GM19468 (cell line): ENCODE data around the gene PIGN.
"Not testable (repeated sequence)": the region's sequence is repeated elsewhere in the genome, so short reads cannot be mapped to it uniquely, and the experiment has no call there.

ENCODE experiments used
- ATAC-seq: cut with Tn5 transposase; IDR thresholded peaks from one replicate; pipeline ENCODE4 v1.9.1; 2021; ENCODE audit warnings: mild to moderate bottlenecking, moderate library complexity, moderate number of reproducible peaks; ENCODE audit not compliant: unreplicated experiment; ENCODE audit errors: extremely low read depth

Gene PIGN

DNA sequence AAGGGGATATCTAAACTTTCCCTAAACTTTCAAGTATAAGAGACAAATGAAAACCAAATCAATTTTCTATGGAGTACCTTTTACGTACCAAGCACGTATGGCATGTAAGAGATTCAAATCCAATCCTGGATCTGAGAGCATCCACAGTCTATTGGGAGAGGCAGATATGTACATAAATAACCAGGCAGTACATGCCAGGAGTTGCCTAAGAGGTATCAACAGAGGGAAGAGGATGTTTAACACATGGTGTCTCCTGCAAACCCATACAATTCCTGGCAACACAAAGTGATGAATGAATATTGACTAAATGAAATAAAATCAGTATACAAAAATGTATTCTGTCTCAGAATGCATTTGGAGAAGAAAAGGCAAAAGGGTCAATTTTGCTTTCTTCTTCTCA lies 116.6 kb downstream of the PIGN start:
- ATAC-seq = no peak

DNA sequence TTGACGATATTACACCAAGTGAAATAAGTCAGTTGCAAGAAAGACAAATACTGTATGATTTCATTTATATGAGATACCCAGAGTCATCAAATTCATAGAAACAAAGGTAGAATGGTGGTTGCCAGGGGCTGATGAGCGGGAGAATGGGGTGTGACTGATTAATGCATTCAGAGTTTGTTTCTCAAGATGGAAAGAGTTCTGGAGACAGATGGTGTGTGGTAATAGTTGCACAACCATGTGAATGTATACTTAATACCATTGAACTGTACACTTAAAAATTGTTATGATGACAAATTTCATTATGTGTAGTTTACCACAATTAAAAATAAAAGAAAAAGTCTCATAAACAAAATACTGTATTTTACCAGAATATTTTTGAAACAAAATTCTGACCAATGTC lies 117.3 kb downstream of the PIGN start:
- no peak for ATAC-seq

DNA sequence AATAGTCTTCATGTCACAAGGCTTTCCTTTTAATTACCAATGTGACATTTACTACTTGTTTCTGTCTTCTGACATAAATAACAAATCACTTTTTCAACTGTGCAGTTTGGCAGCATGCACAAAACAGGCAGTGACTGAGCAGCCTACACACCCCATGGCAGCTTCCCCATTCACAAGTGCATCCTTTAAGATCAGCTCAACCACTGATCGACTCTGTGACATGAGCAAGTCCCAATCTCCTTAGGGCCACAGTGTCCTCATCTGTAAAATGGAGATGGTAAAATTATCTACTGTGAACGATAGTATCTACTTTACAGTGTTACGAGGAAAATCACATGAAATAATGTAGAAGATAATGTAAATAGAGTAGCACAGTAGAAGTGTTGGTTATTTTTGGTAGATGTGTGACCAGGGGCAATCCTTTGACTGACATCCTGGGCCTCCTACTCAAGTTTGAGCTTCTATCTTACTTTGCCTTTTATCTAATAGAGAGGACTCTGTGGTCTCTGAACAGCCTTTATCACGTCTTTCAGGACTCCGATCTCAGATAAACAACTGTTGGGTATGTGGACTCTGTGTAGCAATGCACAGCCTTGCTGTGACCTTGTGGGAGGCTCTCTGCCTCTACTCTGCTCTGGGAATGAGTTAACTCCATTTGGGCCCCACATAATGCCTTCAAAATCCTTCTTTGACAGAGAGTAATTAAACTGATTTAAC lies 120.6 kb downstream of the PIGN start:
- ATAC-seq = no peak

DNA sequence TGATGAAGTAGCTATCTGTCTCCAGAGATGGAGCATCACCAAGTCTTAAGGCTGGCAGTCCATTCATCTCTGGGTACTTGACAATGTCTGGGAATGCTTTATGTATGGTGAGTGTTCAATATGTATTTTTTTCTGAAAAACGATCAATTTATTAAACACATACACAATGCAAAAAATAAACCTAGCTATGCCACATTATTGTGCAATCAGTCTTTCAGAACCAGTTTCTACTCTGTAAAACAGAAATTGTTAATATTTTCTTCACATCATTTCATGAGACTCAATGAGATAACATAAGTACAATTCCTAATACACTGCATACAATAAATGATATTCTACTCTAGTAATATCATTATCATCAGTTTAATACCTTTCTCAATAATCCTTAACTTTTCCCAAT lies 122.5 kb downstream of the PIGN start:
- no peak for ATAC-seq

DNA sequence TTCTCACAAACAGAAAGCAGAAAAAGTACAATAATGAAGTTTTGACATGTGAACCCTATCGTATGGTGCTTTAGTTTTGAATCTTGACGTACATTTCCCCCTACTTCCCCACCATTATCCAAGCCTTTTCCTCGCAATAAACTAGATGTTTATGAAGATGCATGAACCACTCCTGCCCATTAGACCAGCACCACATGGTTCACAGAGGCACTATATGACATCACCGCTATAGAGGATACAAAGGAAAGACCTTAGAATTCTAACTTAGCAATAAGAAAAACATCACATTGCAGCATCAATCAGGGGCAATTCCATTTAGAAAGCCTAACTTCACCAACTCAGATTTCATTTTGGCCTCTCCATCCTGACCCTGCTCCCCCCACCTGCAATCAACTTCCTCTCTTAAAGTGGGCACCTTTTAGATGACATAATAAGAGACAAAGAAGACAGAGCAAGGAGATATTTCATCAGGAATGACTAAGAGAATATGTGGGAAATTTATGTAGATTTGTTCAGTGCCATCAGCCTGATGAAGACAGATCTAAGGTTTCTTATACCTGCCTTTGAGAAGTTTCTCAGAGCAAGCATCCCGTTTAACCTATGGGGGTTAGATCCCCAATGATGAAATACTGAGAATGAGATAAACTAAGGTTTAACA lies 124.9 kb downstream of the PIGN start:
- no peak for ATAC-seq

DNA sequence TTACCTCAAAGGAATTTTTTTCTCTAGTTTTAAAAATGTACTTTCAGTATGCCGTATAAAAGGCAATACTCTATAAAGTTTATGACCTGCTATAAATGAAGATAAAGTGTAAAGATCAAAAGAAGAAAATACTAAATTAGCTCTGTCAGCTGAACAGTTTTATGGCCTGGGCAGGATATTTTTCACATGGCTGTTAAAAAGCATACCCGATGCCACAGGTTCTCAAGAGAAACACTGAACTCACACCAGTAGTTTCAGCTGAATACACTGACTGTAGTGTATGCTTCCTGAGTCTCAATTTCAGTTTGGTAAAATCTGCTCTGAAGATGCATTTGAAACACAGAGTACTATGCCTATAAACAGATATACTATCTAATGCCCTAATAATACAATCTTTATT lies 126.0 kb downstream of the PIGN start:
- no peak for ATAC-seq

DNA sequence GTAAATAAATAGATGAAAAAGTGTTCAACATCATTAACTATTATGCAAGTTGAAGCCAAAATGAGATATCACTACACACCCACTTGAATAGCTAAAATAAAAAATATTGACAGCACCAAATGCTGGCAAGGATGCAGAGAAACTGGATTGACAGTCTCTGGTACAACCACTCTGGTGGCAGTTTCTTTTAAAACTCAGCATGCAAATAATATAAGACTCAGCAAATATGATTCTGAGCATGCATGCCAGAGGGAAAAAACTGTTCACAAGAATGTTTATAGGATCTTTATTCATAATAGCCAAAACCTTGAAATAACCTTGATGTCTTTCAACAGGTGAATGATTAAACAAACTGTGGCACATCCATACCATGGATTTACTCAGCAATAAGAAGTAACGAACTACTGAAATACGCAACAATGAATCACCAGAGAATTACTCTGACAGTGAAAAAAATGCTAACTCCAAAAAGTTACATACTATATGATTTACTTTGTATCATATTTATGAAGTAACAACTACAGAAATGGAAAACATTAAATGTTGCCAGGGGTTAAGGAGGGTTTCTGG lies 131.8 kb downstream of the PIGN start:
- no peak for ATAC-seq

DNA sequence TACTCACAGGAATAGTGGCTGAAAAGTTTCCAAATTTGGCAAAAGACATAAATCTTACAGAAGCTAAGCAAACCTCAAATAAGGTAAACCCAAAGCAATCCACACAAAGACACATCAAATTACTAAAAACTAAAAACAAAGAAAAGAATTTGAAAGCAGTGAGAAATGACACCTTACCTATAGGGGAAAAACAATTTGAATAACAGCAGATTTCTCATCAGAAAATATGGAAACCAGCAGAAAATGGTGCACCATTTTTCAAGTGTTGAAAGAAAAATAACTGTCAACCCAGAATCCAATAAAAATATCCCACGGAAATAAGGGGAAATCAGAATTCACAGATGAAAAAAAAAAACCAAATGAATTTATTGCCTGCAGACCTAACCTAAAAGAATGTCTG lies 138.6 kb downstream of the PIGN start:
- no peak for ATAC-seq

DNA sequence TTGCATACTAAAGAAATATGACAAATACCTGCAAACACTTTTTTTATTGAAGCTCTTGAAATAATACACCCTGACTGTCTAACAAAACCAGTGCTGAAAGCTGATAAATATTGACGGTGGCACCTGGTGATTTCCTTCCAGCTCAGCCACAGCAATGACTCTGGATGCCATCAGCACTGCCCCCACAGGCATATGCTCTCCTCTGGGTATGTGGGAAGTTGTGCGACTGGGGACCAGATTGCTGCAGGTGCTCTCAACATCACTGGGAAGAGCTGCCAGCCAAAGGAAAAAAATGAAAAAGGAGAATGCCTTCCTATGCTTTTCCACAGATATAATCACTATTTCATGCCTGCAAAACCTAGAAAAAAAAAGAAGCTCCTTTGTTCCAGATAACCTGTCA lies 141.5 kb downstream of the PIGN start:
- no peak for ATAC-seq

DNA sequence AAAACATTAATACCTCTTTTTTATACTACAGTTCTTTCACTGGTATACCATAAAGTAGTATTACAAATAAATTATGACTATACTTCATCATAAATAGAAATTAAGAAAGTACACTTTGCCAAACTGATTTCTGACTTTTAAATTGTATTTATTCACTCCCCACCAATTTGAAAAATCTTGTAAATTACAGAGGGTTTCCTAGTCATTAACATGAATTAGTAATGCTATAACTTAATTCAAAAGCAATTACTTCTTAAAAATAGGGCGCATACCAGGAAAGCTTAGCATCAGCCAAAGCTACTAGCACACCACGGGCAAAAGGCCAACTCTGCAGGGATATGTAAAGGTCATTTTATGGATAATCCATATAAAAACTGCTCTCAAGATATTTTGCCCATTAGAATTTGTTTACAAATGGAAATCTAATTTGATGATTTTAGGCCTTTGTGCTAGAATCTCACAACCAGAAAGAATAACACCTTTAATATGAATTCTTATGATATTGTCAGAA lies 142.3 kb downstream of the PIGN start:
- no peak for ATAC-seq

DNA sequence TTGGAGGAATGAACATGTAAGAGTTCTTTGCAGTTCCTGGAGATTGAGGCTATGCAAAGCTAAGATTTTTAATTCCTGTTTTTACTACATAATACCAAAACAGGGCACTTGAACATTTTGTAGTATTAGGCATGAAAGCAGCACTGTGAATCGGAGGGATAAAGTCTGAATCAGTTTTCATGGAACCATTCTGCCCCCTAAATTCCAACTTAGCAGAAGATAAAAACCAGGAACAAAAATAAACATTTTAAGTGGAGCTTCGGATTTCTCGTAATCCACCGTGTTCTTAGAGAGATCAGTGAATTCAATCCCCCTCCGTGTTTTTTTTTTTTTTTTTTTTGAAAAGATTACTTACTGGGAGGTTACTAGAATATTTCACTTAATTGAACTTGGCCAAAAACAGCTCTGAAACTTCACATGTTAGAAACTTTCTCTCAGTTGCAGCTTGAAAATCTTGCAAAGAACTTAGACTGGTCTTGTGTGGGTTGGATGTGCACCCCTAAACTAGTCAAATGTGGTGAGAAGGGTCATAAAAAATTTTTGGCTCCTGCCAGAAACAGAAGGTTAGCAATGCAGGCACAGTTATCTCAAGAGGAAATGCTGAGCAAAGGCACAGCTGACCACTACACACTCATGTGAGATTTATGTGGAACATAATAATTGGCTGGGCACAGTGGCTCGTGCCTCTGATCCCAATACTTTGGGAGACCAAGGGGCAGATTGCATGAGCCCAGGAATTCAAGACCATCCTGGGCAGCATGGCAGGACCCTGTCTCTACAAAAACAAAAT lies 148.7 kb downstream of the PIGN start:
- ATAC-seq = no peak

DNA sequence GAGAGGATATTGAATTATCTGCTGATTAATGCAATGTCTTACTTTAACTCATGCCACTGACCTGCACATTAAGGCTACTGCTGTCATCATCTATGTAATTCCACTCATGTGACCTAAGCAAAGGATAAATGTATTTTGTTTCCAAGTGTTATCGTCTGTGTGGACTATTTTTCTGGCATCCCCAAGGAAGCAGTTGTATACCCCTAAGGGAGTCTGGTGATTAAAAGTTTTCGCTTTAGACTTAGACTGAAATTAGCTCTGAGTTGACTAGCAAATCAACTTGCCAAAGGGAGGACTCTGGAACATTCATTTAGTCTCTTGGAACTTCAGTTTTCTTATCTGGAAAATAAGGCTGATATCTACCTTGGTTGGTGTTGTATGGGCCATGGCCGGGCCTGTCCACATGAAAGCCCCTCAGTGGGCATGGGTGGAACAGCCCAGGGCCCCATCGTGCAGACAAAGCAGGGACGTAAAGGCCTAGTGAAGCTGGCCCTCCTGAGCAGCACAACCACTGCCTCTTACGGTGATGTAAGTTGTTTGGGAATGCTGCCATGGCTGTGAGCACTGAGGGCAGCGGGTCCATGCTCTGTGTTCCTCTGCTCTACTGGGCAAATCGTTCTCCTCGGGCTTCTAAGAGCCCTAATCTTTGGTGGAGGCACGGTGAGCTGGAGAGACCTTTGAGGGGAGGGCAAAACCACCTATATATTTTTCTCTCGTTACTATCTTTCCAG lies 149.7 kb downstream of the PIGN start:
- ATAC-seq = no peak

DNA sequence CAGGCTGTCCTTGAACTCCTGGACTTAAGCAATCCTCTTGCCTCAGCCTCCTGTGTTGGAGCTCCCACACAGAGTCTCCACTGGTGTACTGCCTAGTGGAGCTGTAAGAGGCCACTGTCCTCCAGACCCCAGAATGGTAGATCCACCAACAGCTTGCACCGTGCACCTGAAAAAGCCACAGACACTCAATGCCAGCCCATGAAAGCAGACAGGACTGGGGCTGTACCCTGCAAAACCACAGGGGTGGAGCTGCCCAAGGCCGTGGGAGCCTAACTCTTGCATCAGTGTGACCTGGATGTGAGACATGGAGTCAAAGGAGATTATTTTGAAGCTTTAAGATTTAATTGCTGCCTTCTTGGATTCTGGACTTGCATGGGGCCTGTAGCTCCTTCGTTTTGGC lies 152.6 kb downstream of the PIGN start:
- ATAC-seq = not testable (repeated sequence)

DNA sequence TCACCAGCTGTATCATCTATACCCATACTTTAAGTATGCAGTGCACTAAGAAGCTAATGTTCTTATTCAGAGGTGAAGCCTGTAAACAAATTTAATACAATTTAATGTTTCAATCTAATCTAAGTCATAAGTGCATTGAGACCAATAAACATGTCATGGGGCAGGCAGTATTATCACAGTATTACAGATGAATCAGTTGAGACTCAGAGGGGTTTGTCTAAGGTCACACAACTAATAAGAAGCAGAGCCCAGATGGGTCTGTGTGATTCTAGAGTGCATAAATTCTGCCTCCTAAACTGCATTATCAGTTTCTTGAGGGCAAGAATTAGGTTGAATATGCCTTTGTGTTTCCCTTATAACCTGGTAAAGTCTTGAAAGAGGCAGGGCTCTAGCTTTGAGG lies 153.1 kb downstream of the PIGN start:
- ATAC-seq = no peak

DNA sequence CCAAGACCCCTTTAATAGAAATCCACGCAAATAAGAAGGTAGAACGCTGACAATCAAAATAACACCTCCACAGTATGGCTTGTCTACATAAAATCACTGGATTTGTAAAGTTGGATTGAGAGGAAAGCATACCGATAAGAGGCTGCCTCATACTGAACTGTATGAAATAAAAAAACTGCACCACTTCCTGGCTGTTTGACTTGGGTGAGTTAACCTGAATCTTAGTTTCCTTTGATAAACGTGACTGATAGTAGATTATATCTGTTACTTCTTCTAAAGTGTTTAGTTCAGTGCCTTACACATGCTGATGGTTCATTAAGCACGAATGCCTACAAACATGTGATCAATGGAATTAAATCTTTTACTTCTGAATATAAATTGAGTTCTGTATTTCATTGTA lies 153.6 kb downstream of the PIGN start:
- ATAC-seq = no peak

DNA sequence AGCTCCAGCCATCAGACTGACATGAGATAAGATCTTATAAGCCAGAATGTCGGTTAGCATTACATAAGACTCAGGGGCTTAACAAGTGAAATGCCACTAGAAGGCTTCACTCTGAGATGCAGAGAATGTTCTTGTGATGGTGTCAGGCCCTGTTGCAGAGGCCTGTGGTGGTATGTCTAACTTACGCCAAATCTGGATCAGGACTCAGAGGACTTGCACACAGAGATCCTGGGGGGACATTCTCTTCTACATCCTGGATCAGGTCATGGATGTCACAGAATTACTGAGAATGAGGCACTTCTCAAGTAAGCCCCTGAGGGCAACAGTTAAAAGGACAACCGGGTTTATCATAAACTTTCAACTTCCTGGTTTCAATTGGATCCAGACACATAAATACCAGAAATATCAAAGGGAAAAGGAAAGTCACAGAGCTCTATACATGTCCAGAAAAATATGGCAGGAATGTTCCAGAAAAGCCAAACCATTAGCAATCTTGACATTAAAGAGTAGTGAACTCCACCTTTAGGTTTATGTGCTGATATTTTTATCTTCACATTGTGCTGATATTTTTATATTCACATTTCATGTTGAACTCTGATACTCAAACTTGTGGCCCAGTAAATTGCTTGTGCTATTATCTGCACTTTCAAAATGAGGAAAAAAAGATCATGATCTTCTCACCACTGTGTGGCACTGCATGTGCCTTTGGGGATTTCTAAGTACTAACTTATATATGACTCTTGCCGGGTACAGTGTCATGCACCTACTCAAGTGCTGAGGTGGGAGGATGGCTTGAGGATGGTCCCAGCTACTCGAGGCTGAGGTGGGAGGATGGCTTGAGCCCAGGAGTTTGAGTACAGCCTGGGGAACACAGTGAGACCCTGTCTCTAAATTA lies 156.5 kb downstream of the PIGN start:
- ATAC-seq = no peak

DNA sequence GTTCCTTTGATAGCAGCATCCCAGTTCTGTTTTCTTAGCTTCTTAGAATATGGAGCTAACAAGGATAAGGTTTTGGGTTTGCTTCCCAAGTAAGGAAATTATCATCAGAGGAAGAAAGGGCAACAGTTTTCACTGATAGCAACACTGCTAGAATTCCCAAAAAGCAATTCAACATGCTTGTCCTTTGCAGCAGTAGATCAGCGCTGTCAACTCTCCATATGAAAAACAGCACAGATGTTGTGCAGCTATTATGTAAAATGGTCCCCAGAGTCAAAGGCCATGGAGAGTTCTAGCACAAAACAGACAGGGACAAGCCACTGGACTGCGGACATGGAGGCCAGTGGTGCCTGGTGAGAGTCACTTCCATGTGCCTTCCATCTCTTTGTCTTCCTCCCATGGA lies 158.1 kb downstream of the PIGN start:
- no peak for ATAC-seq

DNA sequence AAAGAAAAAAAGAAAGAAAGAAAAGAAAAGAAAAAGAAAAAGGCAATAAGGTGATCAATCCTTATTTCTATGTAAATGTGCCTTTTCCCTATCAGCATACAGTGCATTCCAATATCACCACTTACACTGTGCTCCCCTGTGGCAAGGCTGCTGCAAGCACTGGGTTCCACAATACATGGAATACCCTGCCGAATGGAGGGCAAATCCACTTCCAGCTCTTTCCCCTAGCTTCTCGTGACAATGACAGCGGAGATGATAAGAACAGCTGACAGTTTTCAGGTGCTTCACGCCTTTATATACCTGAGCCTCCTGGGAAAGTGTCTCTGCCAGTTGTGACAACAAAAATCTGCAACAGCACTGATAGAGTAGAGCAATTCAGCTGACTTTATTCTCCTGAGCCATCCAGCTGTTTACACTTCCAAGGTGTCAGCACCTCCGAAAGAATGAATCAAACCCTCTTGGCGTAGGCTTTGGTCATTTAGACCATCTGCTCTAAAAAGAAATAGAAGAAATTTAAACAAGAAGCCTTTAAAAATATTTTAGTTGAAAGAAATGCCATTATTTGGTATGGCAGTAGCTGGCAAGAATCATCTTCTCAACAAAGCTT lies 158.8 kb downstream of the PIGN start:
- no peak for ATAC-seq

DNA sequence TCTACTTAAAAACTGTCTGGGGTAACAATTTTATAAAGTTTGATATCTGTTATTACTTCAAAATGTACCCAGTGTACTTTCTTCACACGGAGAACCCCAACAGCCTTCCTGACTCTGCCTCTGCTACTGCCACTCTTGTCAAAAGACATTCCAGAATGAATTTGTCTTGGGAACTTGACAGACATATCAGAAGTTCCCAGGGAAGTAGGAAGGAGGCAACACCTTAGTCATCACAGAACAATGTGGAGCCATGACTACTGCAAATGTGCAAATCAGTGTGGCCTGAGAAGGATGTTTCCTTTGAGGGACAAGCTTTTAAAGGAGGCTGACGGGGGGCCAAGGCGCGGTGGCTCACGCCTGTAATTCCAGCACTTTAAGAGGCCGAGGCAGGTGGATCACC lies 160.3 kb downstream of the PIGN start:
- no peak for ATAC-seq
